CD14-positive monocyte (primary cell): ENCODE results near the gene SLC28A1. TPM values are rescaled to one million over a fixed set of nuclear protein-coding genes. Genes with fewer than 3 reads are reported as not detected.

ENCODE experiments used
- DNase-seq, 3 donors: peaks; one replicate each; pipeline ENCODE4 v3.0.0-alpha.2; 2011 to 2022
- H2AFZ ChIP-seq: 2 replicates; pipeline ENCODE4 v1.6.0; 2012; ENCODE audit warnings: mild to moderate bottlenecking, low read depth, low read length, inconsistent platforms; ENCODE audit not compliant: insufficient read depth, poor library complexity, severe bottlenecking
- H3K27ac ChIP-seq, 2 donors: 1 replicate in 1 of 2; 2 replicates in 1 of 2; pipeline ENCODE4 v1.5.1; 2012 to 2013; ENCODE audit warnings: low read length in 2 of 2, control low read depth in 1 of 2, inconsistent platforms in 1 of 2, low read depth in 1 of 2, mild to moderate bottlenecking in 1 of 2
- H3K27me3 ChIP-seq, 2 donors: one replicate each; pipeline versions ENCODE4 v1.6.0 to v1.6.1; 2011 to 2013; ENCODE audit warnings: low read length in 2 of 2; ENCODE audit not compliant: control insufficient read depth in 2 of 2, insufficient read depth in 2 of 2
- H3K36me3 ChIP-seq, 2 donors: replicated peaks in 1 of 2; 1 replicate in 1 of 2; 2 replicates in 1 of 2; pipeline versions ENCODE4 v1.5.1 to v1.6.1; 2012 to 2013; ENCODE audit warnings: low read length in 2 of 2, control low read depth in 1 of 2, inconsistent platforms in 1 of 2, mild to moderate bottlenecking in 1 of 2; ENCODE audit not compliant: insufficient read depth in 2 of 2, control insufficient read depth in 1 of 2
- H3K4me1 ChIP-seq, 2 donors: 1 replicate in 1 of 2; 2 replicates in 1 of 2; pipeline versions ENCODE4 v1.5.1 to v1.6.1; 2012 to 2013; ENCODE audit warnings: low read length in 2 of 2, control low read depth in 1 of 2, inconsistent platforms in 1 of 2, mild to moderate bottlenecking in 1 of 2, moderate library complexity in 1 of 2; ENCODE audit not compliant: insufficient read depth in 2 of 2, control insufficient read depth in 1 of 2
- H3K4me2 ChIP-seq: replicated peaks from 2 replicates; pipeline ENCODE3; 2012; ENCODE audit warnings: low read length, moderate library complexity, mild to moderate bottlenecking; ENCODE audit not compliant: poor library complexity, severe bottlenecking; ENCODE audit errors: extremely low read depth
- H3K4me3 ChIP-seq, 3 experiments: fragments of 200-600 bp in 1 of 3; sonication (generic) in 1 of 3; replicated peaks in 1 of 3; 1 replicate in 2 of 3; 2 replicates in 1 of 3; pipeline ENCODE4 v1.5.1; 2011 to 2013; ENCODE audit warnings: low read length in 3 of 3, mild to moderate bottlenecking in 3 of 3, control low read depth in 2 of 3, low read depth in 2 of 3, inconsistent platforms in 1 of 3, moderate library complexity in 1 of 3
- H3K79me2 ChIP-seq: 2 replicates; pipeline ENCODE4 v1.6.0; 2012; ENCODE audit warnings: mild to moderate bottlenecking, control low read depth, inconsistent platforms, low read length, moderate library complexity; ENCODE audit not compliant: insufficient read depth
- H3K9ac ChIP-seq: 2 replicates; pipeline ENCODE4 v1.6.0; 2017; ENCODE audit warnings: low read length, mild to moderate bottlenecking; ENCODE audit not compliant: insufficient read depth, poor library complexity, severe bottlenecking
- H3K9me3 ChIP-seq, 2 donors: replicated peaks in 1 of 2; 1 replicate in 1 of 2; 2 replicates in 1 of 2; pipeline versions ENCODE4 v1.5.1 to v1.6.1; 2012 to 2013; ENCODE audit warnings: low read length in 2 of 2, control low read depth in 1 of 2; ENCODE audit not compliant: control insufficient read depth in 1 of 2, insufficient read depth in 1 of 2
- H4K20me1 ChIP-seq: 2 replicates; pipeline ENCODE4 v1.6.0; 2012; ENCODE audit warnings: mild to moderate bottlenecking, low read length, control low read depth, moderate library complexity; ENCODE audit not compliant: insufficient read depth
- H3K27ac Mint-ChIP-seq, 7 donors: one replicate each; pipeline ENCODE4 v1.8.0; 2020; ENCODE audit warnings: mild to moderate bottlenecking in 7 of 7, mixed read lengths in 7 of 7, moderate library complexity in 6 of 7, inconsistent platforms in 2 of 7
- H3K27me3 Mint-ChIP-seq, 3 donors: one replicate each; pipeline ENCODE4 v1.8.0; 2021 to 2022; ENCODE audit warnings: low read depth in 3 of 3, mild to moderate bottlenecking in 3 of 3, mixed read lengths in 3 of 3, moderate library complexity in 3 of 3, inconsistent platforms in 1 of 3
- H3K36me3 Mint-ChIP-seq, 2 donors: one replicate each; pipeline ENCODE4 v1.8.0; 2020; ENCODE audit warnings: mixed read lengths in 2 of 2, inconsistent platforms in 1 of 2, mild to moderate bottlenecking in 1 of 2
- H3K4me1 Mint-ChIP-seq: one replicate; pipeline ENCODE4 v1.8.0; 2020; ENCODE audit warnings: mild to moderate bottlenecking, mixed read lengths
- H3K4me3 Mint-ChIP-seq, 2 donors: one replicate each; pipeline ENCODE4 v1.8.0; 2020; ENCODE audit warnings: mild to moderate bottlenecking in 2 of 2, mixed read lengths in 2 of 2, moderate library complexity in 1 of 2
- H3K9me3 Mint-ChIP-seq, 7 donors: one replicate each; pipeline ENCODE4 v1.8.0; 2020 to 2022; ENCODE audit warnings: mixed read lengths in 7 of 7, mild to moderate bottlenecking in 6 of 7, moderate library complexity in 6 of 7, inconsistent platforms in 2 of 7
- WGBS: methylation state at CpG from one replicate; pipeline ENCODE4 v1.1.5; 2013; ENCODE audit warnings: missing lambda C conversion rate; ENCODE audit not compliant: insufficient coverage; 5-methylcytosine and 5-hydroxymethylcytosine counted together
- intact Hi-C, 2 donors: fragments of 100-400 bp; cut with micrococcal nuclease; formaldehyde crosslinking; loops; one replicate each; pipeline versions ENCODE4 v1.15.0 to v1.15.1; 2023
- polyA plus RNA-seq, 3 donors: library from polyadenylated mRNA; depleted of rRNA in 1 of 3; unstranded in 2 of 3; stranded (reverse) in 1 of 3; fragments of 300-500 nt in 2 of 3; fragments of >200 nt in 1 of 3; fragmentation: Illumina TruSeq in 2 of 3; gene quantifications; 1 replicate in 2 of 3; 2 replicates in 1 of 3; pipeline ENCODE4 v1.2.3, GENCODE V29; 2012 to 2021
- TF ChIP-seq, protein P1 (sequence below): fragments of 200-600 bp; IDR thresholded peaks from one replicate; pipeline ENCODE4 v1.8.0; 2022; ENCODE audit warnings: antibody characterized with exemption, mild to moderate bottlenecking

The SLC28A1 gene
- polyA plus RNA-seq, 3 donors, result not detected

DNA sequence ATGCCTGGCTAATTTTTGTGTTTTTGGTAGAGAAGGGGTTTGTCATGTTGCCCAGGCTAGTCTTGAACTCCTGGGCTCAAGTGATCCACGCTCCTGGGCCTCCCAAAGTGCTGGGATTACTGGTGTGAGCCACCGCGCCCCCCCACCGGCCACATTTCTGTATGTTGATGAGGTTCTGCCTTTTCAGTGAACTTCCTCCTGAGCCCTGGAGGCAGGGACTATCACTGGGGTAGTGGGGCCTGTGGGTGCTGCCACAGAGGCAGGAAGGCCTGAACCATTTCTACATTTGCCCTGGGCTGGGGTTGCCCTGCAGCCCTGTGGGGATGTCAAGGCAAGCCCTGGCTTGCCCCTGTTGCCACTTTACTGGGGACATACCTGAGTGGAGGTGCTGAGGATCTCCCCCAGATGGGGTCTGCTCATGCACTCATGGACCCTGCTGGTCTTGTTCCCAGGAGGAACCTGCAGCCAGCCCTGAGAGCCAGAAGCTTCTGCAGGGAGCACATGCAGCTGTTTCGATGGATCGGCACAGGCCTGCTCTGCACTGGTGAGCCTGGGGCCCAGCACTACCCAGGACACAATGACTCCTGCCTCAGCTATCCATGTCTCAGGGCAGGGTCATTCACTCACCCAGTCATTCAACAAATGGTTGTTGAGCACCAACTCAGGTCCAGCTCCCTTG, 5.7 kb downstream of the SLC28A1 start:
- TF ChIP-seq, protein P1, sequence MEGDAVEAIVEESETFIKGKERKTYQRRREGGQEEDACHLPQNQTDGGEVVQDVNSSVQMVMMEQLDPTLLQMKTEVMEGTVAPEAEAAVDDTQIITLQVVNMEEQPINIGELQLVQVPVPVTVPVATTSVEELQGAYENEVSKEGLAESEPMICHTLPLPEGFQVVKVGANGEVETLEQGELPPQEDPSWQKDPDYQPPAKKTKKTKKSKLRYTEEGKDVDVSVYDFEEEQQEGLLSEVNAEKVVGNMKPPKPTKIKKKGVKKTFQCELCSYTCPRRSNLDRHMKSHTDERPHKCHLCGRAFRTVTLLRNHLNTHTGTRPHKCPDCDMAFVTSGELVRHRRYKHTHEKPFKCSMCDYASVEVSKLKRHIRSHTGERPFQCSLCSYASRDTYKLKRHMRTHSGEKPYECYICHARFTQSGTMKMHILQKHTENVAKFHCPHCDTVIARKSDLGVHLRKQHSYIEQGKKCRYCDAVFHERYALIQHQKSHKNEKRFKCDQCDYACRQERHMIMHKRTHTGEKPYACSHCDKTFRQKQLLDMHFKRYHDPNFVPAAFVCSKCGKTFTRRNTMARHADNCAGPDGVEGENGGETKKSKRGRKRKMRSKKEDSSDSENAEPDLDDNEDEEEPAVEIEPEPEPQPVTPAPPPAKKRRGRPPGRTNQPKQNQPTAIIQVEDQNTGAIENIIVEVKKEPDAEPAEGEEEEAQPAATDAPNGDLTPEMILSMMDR, result no peak
- Histone ChIP-seq H3K4me2 (no peak overlapping the region), H3K4me1 (no peaks in the 10 kb centered on the region), H2AFZ (no peak overlapping the region), H3K36me3 (no peaks in the 10 kb centered on the region), H3K27ac (no peak overlapping the region), H3K79me2 (no peaks in the 10 kb centered on the region), H3K9ac (no peak overlapping the region), H4K20me1 (no peaks in the 10 kb centered on the region), H3K27me3 (no peaks in the 10 kb centered on the region), H3K4me3 (no peak overlapping the region), H3K9me3 (no peaks in the 10 kb centered on the region)
- Mint-ChIP-seq H3K4me1 (peaks cover 3% of the 10 kb centered on the region), H3K36me3 (no peaks in the 10 kb centered on the region), H3K27ac (peak overlapping the region in 1 of 7 donors; percentile 85), H3K4me3 (no peak overlapping the region), H3K9me3 (peaks cover 0 to 8% (median 0%) of the 10 kb centered on the region in 7 donors), H3K27me3 (peaks cover 0 to 3% (median 0%) of the 10 kb centered on the region in 3 donors)
- DNase-seq, result no peak
- 100% methylated on average over 3 of the region's 6 CpGs for WGBS
- intact Hi-C loops, result no loop called here

DNA sequence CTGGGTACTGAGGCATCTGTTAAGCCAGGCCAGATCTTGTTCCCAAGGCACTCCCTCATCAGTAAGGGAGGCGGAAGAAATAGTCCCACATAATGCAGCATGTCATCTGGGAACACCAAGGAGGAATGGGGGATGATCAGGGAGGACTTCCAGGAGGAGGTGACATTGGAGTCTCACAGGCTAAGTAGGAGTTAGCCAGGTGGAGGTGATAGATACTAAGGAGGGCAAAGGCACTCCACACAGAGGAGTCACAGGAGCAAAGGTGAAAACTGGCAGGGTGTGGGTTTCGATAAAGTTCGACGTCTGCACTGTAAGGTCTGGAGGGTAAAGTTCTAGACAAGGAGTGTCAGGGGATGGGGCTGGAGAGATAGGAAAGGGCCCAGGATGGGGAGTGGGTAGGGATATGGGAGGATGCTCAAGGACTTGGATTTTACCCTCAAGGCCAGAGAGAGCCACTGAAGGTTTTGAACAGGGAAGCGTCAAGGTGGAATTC, 6.3 kb downstream of the SLC28A1 start:
- H3K79me2 ChIP-seq, result no peaks in the 10 kb centered on the region
- H2AFZ ChIP-seq, result no peak overlapping the region
- peaks cover 3% of the 10 kb centered on the region for H3K4me1 Mint-ChIP-seq
- WGBS, result 98% methylated on average over 5 of the region's 5 CpGs
- peaks cover 0 to 8% (median 0%) of the 10 kb centered on the region in 7 donors for H3K9me3 Mint-ChIP-seq
- H3K4me1 ChIP-seq, result no peaks in the 10 kb centered on the region
- no peaks in the 10 kb centered on the region for H4K20me1 ChIP-seq
- H3K27me3 Mint-ChIP-seq, result peaks cover 0 to 3% (median 0%) of the 10 kb centered on the region in 3 donors
- no peak overlapping the region for H3K4me2 ChIP-seq
- H3K27me3 ChIP-seq, result no peaks in the 10 kb centered on the region
- H3K27ac ChIP-seq, result no peak overlapping the region
- no peak overlapping the region for H3K9ac ChIP-seq
- no peak overlapping the region for H3K27ac Mint-ChIP-seq
- TF ChIP-seq, protein P1, result no peak
- no peaks in the 10 kb centered on the region for H3K36me3 ChIP-seq
- no peak overlapping the region for H3K4me3 Mint-ChIP-seq
- H3K36me3 Mint-ChIP-seq, result no peaks in the 10 kb centered on the region
- no peaks in the 10 kb centered on the region for H3K9me3 ChIP-seq
- DNase-seq, result no peak
- no peak overlapping the region for H3K4me3 ChIP-seq
- intact Hi-C loops, result no loop called here
